ENCODE results near the gene SPATA2. TPM values are rescaled to one million over a fixed set of nuclear protein-coding genes. Genes with fewer than 3 reads are reported as not detected.
"Not testable (repeated sequence)": the region's sequence is repeated elsewhere in the genome, so short reads cannot be mapped to it uniquely, and the experiment has no call there.

Gene SPATA2
- total RNA-seq (2014; rRNA removed; shearing (Covaris generic); ENCODE audit: low replicate concordance), result 0.56 and 0.72 TPM in 2 replicates

- Histone ChIP-seq H3K9me3 (no peaks in the 10 kb centered on the region), H3K36me3 (peaks cover 16% of the 10 kb centered on the region; the same call in 1 of the 2 replicates), H3K4me3 (peak within 1 kb of the TSS; percentile 96), H3K27me3 (no peaks in the 10 kb centered on the region)
- DNase-seq, result peak; percentile 97
Measured at GRCh38 chr20:49915380-49916145, at the start of gene SPATA2. TSS of gene SPATA2 (minus strand) at chr20:49915529. CDS start at chr20:49908490, 7,039 bp downstream.

- peaks cover 49% of the 10 kb centered on the region for H3K36me3 ChIP-seq
Measured at GRCh38 chr20:49961413-49961812, 46.1 kb upstream of the SPATA2 start.

GRCh38 chr20:49957089-49957938, 42.0 kb upstream of the SPATA2 start:
- H3K36me3 ChIP-seq, result peaks cover 75% of the 10 kb centered on the region
- H3K27me3 ChIP-seq, H3K4me3 ChIP-seq, H3K9me3 ChIP-seq: not testable (repeated sequence)
- peak; percentile 32 for DNase-seq

More at GRCh38 chr20:49961413-49961812, 46.1 kb upstream of the SPATA2 start:
- Histone ChIP-seq H3K27me3 (no peaks in the 10 kb centered on the region), H3K4me3 (no peak overlapping the region), H3K9me3 (no peaks in the 10 kb centered on the region)
- DNase-seq, result no peak

DNA sequence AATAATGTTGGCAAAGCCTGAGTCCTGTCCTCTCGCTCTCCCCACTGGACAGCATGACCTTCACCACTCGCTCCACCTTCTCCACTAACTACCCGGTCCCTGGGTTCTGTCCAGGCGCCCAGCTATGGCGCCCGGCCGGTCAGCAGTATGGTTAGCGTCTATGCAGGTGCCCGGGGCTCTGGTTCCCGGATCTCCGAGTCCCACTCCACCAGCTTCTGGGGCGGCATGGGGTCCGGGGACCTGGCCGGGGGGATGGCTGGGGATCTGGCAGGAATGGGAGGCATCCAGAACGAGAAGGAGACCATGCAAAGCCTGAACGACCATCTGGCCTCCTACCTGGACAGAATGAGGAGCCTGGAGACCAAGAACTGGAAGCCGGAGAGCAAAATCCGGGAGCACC, 41.4 kb upstream of the SPATA2 start:
- H3K4me3 ChIP-seq, result no peak overlapping the region
- DNase-seq, result no peak
- no peaks in the 10 kb centered on the region for H3K9me3 ChIP-seq
- peaks cover 79% of the 10 kb centered on the region for H3K36me3 ChIP-seq
- no peaks in the 10 kb centered on the region for H3K27me3 ChIP-seq

GRCh38 chr20:49955830-49956396, 40.6 kb upstream of the SPATA2 start:
- not testable (repeated sequence) for H3K4me3 ChIP-seq, H3K9me3 ChIP-seq, DNase-seq, H3K27me3 ChIP-seq
- H3K36me3 ChIP-seq, result peaks cover 85% of the 10 kb centered on the region

GRCh38 chr20:49955167-49955566, 39.8 kb upstream of the SPATA2 start:
- no peak overlapping the region for H3K4me3 ChIP-seq
- H3K36me3 ChIP-seq, result peaks cover 91% of the 10 kb centered on the region
- no peaks in the 10 kb centered on the region for H3K27me3 ChIP-seq
- DNase-seq, result no peak
- H3K9me3 ChIP-seq, result no peaks in the 10 kb centered on the region

- no peak for DNase-seq
- H3K27me3 ChIP-seq, result no peaks in the 10 kb centered on the region
- no peak overlapping the region for H3K4me3 ChIP-seq
- no peaks in the 10 kb centered on the region for H3K9me3 ChIP-seq
- peaks cover 89% of the 10 kb centered on the region for H3K36me3 ChIP-seq
Measured at GRCh38 chr20:49951151-49951550, 35.8 kb upstream of the SPATA2 start.

- Histone ChIP-seq H3K36me3 (peaks cover 87% of the 10 kb centered on the region), H3K9me3 (no peaks in the 10 kb centered on the region), H3K4me3 (no peak overlapping the region), H3K27me3 (no peaks in the 10 kb centered on the region)
- DNase-seq, result peak; percentile 97
Measured at GRCh38 chr20:49948809-49949507, 33.6 kb upstream of the SPATA2 start.

DNA sequence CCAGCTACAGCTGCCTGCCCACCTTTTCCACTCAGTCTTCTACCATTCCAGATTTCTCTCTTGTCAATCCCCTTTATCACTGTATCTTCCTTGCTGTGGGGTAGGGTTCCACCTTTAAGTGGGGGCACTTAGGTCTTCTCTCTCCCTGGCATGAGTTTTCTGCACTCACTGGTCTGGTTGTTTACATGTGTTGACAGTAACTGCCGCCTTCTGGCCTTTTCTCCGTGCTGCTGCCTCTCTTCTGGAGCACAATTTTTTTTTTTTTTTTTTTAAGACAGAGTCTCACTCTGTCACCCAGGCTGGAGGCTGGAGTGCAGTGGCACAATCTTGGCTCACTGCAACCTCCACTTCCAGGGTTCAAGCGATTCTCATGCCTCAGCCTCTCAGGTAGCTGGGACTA, 32.8 kb upstream of the SPATA2 start:
- H3K4me3 ChIP-seq, result no peak overlapping the region
- peaks cover 84% of the 10 kb centered on the region for H3K36me3 ChIP-seq
- DNase-seq, result peak; percentile 41
- H3K27me3 ChIP-seq, result no peaks in the 10 kb centered on the region
- no peaks in the 10 kb centered on the region for H3K9me3 ChIP-seq

DNA sequence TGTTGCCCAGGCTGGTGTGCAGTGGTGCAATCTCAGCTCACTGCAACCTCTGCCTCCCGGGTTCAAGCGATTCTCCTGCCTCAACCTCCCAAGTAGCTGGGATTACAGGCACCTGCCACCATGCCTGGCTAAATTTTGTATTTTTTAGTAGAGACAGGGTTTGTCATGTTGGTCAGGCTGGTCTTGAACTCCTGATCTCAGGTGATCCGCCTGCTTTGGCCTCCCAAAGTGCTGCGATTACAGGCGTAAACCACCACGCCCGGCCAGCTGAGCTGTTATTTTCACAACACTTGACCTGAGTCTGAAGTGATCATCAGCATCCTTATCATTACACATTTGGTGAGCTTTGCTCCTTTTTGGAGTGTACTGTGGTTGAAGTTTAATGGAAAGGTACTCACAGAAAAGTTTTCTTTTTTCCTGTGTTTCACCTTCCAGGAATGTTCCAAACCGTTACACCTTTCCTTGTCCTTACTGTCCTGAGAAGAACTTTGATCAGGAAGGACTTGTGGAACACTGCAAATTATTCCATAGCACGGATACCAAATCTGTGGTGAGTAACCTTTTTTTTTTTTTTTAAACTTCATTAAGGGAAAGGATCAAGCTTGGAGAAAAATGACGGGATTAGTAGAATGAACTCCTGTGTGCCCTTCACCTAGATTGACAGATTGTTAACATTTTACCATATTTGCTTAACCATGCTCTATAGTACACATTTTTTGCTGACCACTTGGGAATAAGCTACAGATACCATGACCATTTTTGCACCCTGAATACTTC, 30.6 kb upstream of the SPATA2 start:
- peaks cover 84% of the 10 kb centered on the region for H3K36me3 ChIP-seq
- no peaks in the 10 kb centered on the region for H3K27me3 ChIP-seq
- no peak overlapping the region for H3K4me3 ChIP-seq
- no peak for DNase-seq
- H3K9me3 ChIP-seq, result no peaks in the 10 kb centered on the region

- H3K27me3 ChIP-seq, result no peaks in the 10 kb centered on the region
- H3K4me3 ChIP-seq, result no peak overlapping the region
- no peak for DNase-seq
- no peaks in the 10 kb centered on the region for H3K9me3 ChIP-seq
- peaks cover 83% of the 10 kb centered on the region for H3K36me3 ChIP-seq
Measured at GRCh38 chr20:49945306-49945700, 30.0 kb upstream of the SPATA2 start.

GRCh38 chr20:49942942-49943341, 27.6 kb upstream of the SPATA2 start:
- no peaks in the 10 kb centered on the region for H3K27me3 ChIP-seq
- no peak overlapping the region for H3K4me3 ChIP-seq
- H3K36me3 ChIP-seq, result peaks cover 89% of the 10 kb centered on the region
- no peak for DNase-seq
- no peaks in the 10 kb centered on the region for H3K9me3 ChIP-seq

- Histone ChIP-seq H3K9me3 (no peaks in the 10 kb centered on the region), H3K36me3 (peaks cover 89% of the 10 kb centered on the region), H3K27me3 (no peaks in the 10 kb centered on the region), H3K4me3 (no peak overlapping the region)
- no peak for DNase-seq
Measured at GRCh38 chr20:49942303-49942702, 27.0 kb upstream of the SPATA2 start.

DNA sequence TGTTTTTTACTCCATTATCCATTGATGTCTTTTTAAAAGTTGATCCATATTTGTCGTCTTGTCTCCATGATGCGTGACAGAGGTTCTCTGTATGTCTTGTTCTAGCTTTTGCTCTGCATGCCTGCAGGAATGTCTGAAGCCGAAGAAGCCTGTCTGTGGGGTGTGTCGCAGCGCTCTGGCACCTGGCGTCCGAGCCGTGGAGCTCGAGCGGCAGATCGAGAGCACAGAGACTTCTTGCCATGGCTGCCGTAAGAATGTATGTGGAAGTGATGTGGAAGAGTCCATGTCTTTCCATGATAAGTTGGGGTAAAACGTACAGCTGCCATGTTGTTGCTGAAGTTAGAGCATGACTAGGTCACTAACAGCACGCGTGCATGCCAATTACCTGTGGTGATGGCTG, 26.1 kb upstream of the SPATA2 start:
- Histone ChIP-seq H3K36me3 (peaks cover 84% of the 10 kb centered on the region), H3K9me3 (no peaks in the 10 kb centered on the region), H3K27me3 (no peaks in the 10 kb centered on the region), H3K4me3 (no peak overlapping the region)
- DNase-seq, result no peak

DNA sequence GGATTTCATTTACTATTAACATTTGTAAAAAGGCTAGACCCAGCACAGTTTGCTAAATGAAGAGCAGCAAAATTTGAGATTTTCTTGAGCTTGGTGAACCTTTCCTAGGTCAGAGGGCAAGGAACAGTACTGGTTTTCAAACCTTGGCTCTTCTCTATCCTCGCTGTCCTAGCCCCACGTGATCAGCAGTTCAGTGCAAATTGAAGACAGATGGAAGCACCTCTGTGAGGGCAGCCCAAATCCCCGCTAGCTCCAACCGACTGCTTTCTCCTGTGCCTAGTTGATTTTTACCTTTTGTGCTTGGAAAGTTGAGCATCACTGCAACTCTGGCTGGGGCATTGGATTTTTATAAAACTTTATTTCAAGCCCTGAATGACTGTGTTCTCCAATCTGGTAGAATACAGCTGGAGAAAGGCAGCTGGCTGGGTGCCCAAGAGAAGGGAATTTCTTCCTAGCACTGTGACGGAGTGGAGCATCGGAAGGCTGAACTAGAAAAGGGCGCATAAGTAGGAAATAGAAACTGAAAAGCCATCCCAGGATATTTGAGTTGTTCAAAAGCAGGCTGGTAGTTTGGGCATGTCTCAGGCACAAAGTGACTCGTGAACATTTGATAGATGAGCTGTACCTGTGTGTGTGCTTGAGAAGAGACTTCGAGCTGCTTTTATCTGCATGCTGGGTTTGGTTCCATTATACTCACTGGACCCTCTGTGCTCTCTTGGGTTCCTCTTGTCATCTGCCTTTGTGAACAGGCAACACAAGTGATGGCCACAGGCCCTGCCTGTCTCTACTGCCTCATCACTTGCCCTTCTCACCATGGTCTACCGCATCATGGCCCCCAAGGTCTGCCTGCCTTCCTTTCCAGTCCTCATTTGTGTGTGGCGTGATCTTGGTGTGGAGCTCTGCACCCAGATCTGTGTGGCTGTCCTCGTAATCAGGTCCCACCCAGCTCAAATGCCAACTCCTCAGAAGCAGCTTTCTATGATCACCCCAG, 23.1 kb upstream of the SPATA2 start:
- Histone ChIP-seq H3K4me3 (peak overlapping the region; percentile 99), H3K27me3 (no peaks in the 10 kb centered on the region), H3K9me3 (no peaks in the 10 kb centered on the region), H3K36me3 (peaks cover 60% of the 10 kb centered on the region)
- no peak for DNase-seq

Data from MG63 (cell line).